Endothelial cell of umbilical vein (primary cell): ENCODE data around the gene MAP6. TPM values are rescaled to one million over a fixed set of nuclear protein-coding genes. Genes with fewer than 3 reads are reported as not detected.

Source experiments
- BruUV-seq: library from RNA; stranded (reverse); fragments of 400-500 nt; replicated peaks from 2 replicates; lab custom pipeline; 2021; lab: Mats Ljungman, UMichigan
- CTCF ChIA-PET: fragments of 300-600, 350-600 bp; sonication (Branson Sonifier 250); formaldehyde crosslinking; loops from one replicate; lab custom pipeline; 2021; ENCODE audit warnings: antibody characterized with exemption, inconsistent platforms; lab: Charles Lee
- POLR2A ChIA-PET: fragments of 300-600, 350-600 bp; sonication (Branson Sonifier 250); formaldehyde crosslinking; loops from one replicate; lab custom pipeline; 2021; ENCODE audit warnings: antibody characterized with exemption, inconsistent platforms; lab: Charles Lee
- DNase-seq: peaks from one replicate; pipeline ENCODE4 v3.0.0-alpha.2; 2011; ENCODE audit warnings: low read depth, low spot score
- FAIRE-seq: peaks from 2 replicates; lab custom pipeline; 2011; peaks lifted over from hg19 to GRCh38; lab: Jason Lieb, UNC
- H2AFZ ChIP-seq: 2 replicates; pipeline ENCODE4 v1.6.0; 2012; ENCODE audit warnings: low read depth, low read length, control low read depth, inconsistent platforms
- H3K27ac ChIP-seq: 2 replicates; pipeline ENCODE4 v1.5.1; 2011; ENCODE audit warnings: low read depth, mild to moderate bottlenecking, control low read depth, low read length, moderate library complexity; ENCODE audit not compliant: insufficient read depth
- H3K27me3 ChIP-seq, 2 experiments: 2 replicates each; pipeline versions ENCODE4 v1.6.0 to v1.6.1; 2011; ENCODE audit warnings: low read length in 2 of 2, mixed read lengths in 1 of 2; ENCODE audit not compliant: control insufficient read depth in 2 of 2, insufficient read depth in 2 of 2
- H3K36me3 ChIP-seq, 2 experiments: 2 replicates in 1 of 2; 3 replicates in 1 of 2; pipeline ENCODE4 v1.5.1; 2011; ENCODE audit warnings: low read length in 2 of 2, mild to moderate bottlenecking in 1 of 2, moderate library complexity in 1 of 2; ENCODE audit not compliant: control insufficient read depth in 2 of 2, insufficient read depth in 2 of 2; ENCODE audit errors: extremely low read depth in 1 of 2
- H3K4me1 ChIP-seq: 3 replicates; pipeline ENCODE4 v1.5.1; 2011; ENCODE audit warnings: mild to moderate bottlenecking, low read length; ENCODE audit not compliant: control insufficient read depth, insufficient read depth; ENCODE audit errors: extremely low read depth
- H3K4me2 ChIP-seq: 2 replicates; pipeline ENCODE4 v1.6.1; 2011; ENCODE audit warnings: low read length, control low read depth, mixed read lengths; ENCODE audit not compliant: insufficient read depth
- H3K4me3 ChIP-seq, 3 experiments: fragments of 200-600 bp in 1 of 3; sonication (generic), shearing (Covaris generic) in 1 of 3; replicated peaks in 1 of 3; 2 replicates each; pipeline ENCODE4 v1.5.1; 2011 to 2016; ENCODE audit warnings: control low read depth in 3 of 3, low read length in 3 of 3, mild to moderate bottlenecking in 2 of 3, inconsistent platforms in 1 of 3, low read depth in 1 of 3, moderate library complexity in 1 of 3; ENCODE audit not compliant: insufficient read depth in 1 of 3
- H3K79me2 ChIP-seq: 2 replicates; pipeline ENCODE4 v1.6.0; 2012; ENCODE audit warnings: low read length, inconsistent platforms; ENCODE audit not compliant: control insufficient read depth, insufficient read depth
- H3K9ac ChIP-seq: replicated peaks from 2 replicates; pipeline ENCODE3; 2011; ENCODE audit warnings: low read length, control low read depth; ENCODE audit not compliant: insufficient read depth; ENCODE audit errors: extremely low read depth
- H3K9me1 ChIP-seq: replicated peaks from 3 replicates; pipeline ENCODE4 v1.6.0; 2011; ENCODE audit warnings: mild to moderate bottlenecking, low read length; ENCODE audit not compliant: control insufficient read depth, insufficient read depth; ENCODE audit errors: extremely low read depth
- H3K9me3 ChIP-seq: replicated peaks from 2 replicates; pipeline ENCODE4 v1.5.1; 2012; ENCODE audit warnings: low read length, inconsistent platforms; ENCODE audit not compliant: control insufficient read depth, insufficient read depth
- H4K20me1 ChIP-seq: replicated peaks from 2 replicates; pipeline ENCODE3; 2011; ENCODE audit warnings: mild to moderate bottlenecking, low read length; ENCODE audit not compliant: control insufficient read depth, insufficient read depth; ENCODE audit errors: extremely low read depth
- EZH2 ChIP-seq: IDR thresholded peaks from 2 replicates; pipeline ENCODE4 v1.6.1; 2012; ENCODE audit warnings: borderline replicate concordance, low read depth, mild to moderate bottlenecking, moderate library complexity, low read length, inconsistent platforms; ENCODE audit not compliant: severe bottlenecking
- FOS ChIP-seq: IDR thresholded peaks from 2 replicates; pipeline ENCODE4 v1.6.1; 2011; ENCODE audit warnings: mild to moderate bottlenecking, low read length, moderate library complexity, borderline replicate concordance; ENCODE audit not compliant: insufficient read depth
- GATA2 ChIP-seq: IDR thresholded peaks from 2 replicates; pipeline ENCODE4 v1.7.0; 2011; ENCODE audit warnings: low read depth, mild to moderate bottlenecking, moderate library complexity, mixed read lengths, low read length; ENCODE audit not compliant: insufficient read length, insufficient read depth
- JUN ChIP-seq: IDR thresholded peaks from 2 replicates; pipeline ENCODE4 v1.6.1; 2011; ENCODE audit warnings: borderline replicate concordance, low read depth; ENCODE audit not compliant: insufficient read length, insufficient read depth
- MYC ChIP-seq: IDR thresholded peaks from one replicate; pipeline ENCODE4 v1.6.1; 2011; ENCODE audit warnings: mild to moderate bottlenecking, low read depth, low read length
- POLR2A ChIP-seq: IDR thresholded peaks from 2 replicates; pipeline ENCODE4 v1.6.1; 2012; ENCODE audit warnings: low read depth, mild to moderate bottlenecking, control low read depth, low read length
- POLR2AphosphoS5 ChIP-seq: IDR thresholded peaks from 2 replicates; pipeline ENCODE4 v1.6.1; 2012; ENCODE audit warnings: low read depth, mild to moderate bottlenecking, control low read depth, low read length, moderate library complexity; ENCODE audit not compliant: insufficient read depth
- dilution Hi-C: fragments of 300-500 bp; cut with MboI; formaldehyde crosslinking; loops from one replicate; pipeline ENCODE4 v1.15.0; 2019; ENCODE audit warnings: low sequenced_read_pairs; ENCODE audit not compliant: extremely low pct_ligation_motif_present
- intact Hi-C: fragments of 100-400 bp; cut with micrococcal nuclease; formaldehyde crosslinking; loops from one replicate; pipeline ENCODE4 v1.10.0; 2022
- polyA plus RNA-seq, 4 experiments: library from polyadenylated mRNA; depleted of rRNA in 3 of 4; stranded (reverse) in 3 of 4; unstranded in 1 of 4; fragments of >200 nt; gene quantifications; 2 replicates each; pipeline versions ENCODE4 v1.2.1 to v1.2.3, GENCODE V29; 2011 to 2012; ENCODE audit warnings: missing spikeins in 1 of 4
- total RNA-seq: library from RNA; stranded (reverse); gene quantifications from 2 replicates; pipeline ENCODE4 v1.2.3, GENCODE V29; 2021
- TF ChIP-seq, protein P1 (sequence below), 2 donors: IDR thresholded peaks; 1 replicate in 1 of 2; 2 replicates in 1 of 2; pipeline ENCODE4 v1.5.1; 2011; ENCODE audit warnings: low read length in 2 of 2, mild to moderate bottlenecking in 2 of 2, moderate library complexity in 2 of 2, control low read depth in 1 of 2, inconsistent platforms in 1 of 2, low read depth in 1 of 2; ENCODE audit not compliant: insufficient read depth in 1 of 2; ENCODE audit errors: extremely low read depth in 1 of 2
- TF ChIP-seq, protein P2 (sequence below): IDR thresholded peaks from 2 replicates; pipeline ENCODE4 v1.6.1; 2011; ENCODE audit not compliant: insufficient read depth, insufficient read length

MAP6 gene
- total and polyA plus RNA-seq, 2 donors (not counting 3 experiments of a cell fraction or from before 2014, with no cell fraction given) = 0.12 TPM; not detected in 1

DNA sequence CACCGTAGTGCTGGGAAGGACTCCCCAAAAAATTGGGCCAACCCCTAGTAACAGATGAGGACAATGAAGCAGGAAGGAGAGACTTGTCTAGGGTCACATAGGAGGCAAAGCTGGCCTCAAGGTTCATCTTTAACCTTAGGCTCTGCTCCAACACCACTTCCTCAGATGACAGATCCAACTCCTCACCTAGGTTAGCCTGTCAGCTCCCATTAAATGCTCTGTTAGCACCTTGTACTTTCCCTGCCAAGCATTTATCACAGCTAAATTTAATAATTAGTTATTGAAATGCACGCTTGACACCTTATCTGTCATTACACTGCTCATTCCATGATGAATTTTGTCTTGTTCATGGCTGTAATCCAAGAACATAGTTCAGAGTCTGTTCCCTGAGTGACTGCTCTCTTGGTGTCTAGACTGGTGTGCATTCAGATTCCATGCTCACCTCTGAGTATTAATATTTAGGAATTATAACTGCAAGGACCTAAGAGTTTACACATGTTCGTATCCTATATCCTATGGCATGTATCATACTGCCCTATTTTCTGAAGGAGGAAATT lies 18.6 kb downstream of the MAP6 start:
- Histone ChIP-seq H3K4me3 (no peak overlapping the region), H4K20me1 (no peaks in the 10 kb centered on the region), H3K79me2 (no peaks in the 10 kb centered on the region), H3K27me3 (peaks cover 10 to 15% of the 10 kb centered on the region in 2 experiments), H3K9me3 (no peaks in the 10 kb centered on the region), H3K4me2 (no peak overlapping the region), H3K9ac (no peak overlapping the region), H3K27ac (no peak overlapping the region), H2AFZ (no peak overlapping the region), H3K9me1 (no peaks in the 10 kb centered on the region), H3K4me1 (no peaks in the 10 kb centered on the region), H3K36me3 (no peaks in the 10 kb centered on the region)
- POLR2A ChIA-PET = no interaction called here
- dilution Hi-C loops = no loop called here
- no TSS peak for BruUV-seq
- intact Hi-C loops = no loop called here
- TF ChIP-seq EZH2 (no peak), MYC (no peak), POLR2A (no peak), GATA2 (no peak), FOS (no peak), JUN (no peak), POLR2AphosphoS5 (no peak)
- TF ChIP-seq, protein P1, sequence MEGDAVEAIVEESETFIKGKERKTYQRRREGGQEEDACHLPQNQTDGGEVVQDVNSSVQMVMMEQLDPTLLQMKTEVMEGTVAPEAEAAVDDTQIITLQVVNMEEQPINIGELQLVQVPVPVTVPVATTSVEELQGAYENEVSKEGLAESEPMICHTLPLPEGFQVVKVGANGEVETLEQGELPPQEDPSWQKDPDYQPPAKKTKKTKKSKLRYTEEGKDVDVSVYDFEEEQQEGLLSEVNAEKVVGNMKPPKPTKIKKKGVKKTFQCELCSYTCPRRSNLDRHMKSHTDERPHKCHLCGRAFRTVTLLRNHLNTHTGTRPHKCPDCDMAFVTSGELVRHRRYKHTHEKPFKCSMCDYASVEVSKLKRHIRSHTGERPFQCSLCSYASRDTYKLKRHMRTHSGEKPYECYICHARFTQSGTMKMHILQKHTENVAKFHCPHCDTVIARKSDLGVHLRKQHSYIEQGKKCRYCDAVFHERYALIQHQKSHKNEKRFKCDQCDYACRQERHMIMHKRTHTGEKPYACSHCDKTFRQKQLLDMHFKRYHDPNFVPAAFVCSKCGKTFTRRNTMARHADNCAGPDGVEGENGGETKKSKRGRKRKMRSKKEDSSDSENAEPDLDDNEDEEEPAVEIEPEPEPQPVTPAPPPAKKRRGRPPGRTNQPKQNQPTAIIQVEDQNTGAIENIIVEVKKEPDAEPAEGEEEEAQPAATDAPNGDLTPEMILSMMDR (IDR thresholded peaks at IDR 0.05; ENCODE audit: extremely low read depth in 1 of 2, insufficient read depth in 1 of 2, low read depth in 1 of 2, low read length in 2 of 2) = no peak
- TF ChIP-seq, protein P2, sequence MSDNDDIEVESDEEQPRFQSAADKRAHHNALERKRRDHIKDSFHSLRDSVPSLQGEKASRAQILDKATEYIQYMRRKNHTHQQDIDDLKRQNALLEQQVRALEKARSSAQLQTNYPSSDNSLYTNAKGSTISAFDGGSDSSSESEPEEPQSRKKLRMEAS = no peak
- no peak for FAIRE-seq
- DNase-seq = no peak
- CTCF ChIA-PET = interaction anchor here (0.9 to 1.6 kb wide), 2 partner anchors 11 to 14 kb away, joined by 3 to 5 read pairs; no protein-coding TSS in a partner anchor
